ENCODE data around the gene CACNA1C. TPM values are rescaled to one million over a fixed set of nuclear protein-coding genes. Genes with fewer than 3 reads are reported as not detected.

Gene CACNA1C
- total RNA-seq, 1 donor from 2014 or later, result 15.6 TPM

DNA sequence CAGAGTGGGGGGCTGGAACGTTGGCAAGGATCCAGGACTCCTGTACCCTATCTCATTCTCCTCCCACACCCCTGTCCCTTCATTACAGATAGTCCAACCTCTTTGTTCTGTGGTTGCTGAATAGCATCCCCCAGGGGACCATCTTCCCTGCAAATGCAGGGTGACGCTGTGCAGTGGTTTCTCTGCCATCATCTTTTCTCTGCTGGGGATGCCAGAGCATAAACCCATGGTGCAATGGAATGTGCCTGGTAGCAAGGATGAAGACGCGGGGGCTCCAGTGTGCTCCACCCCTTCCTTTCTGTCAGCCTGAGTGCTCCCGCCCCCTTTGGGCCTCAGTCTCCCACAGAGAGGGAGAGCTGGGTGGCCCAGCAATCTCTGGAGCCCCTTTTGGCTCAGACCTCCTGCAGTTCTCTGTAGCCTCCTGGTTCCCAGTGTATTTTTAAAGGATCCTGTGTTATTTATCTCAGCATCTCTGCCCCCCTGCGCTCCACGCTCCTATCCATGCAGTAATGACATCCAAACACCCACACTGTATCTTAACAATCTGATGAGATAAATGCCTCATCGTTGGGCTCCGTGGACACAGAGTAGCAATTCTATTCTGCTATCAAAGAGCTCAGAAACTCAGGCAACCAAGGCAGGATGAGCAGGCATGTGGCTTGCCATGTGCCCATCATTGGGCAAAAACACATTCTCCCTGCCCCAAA lies 212.8 kb downstream of the CACNA1C start:
- ATAC-seq, result no peak
- H3K36me3 ChIP-seq, result no peaks in the 10 kb centered on the region
- peaks cover 21% of the 10 kb centered on the region for H3K4me1 ChIP-seq
- no peaks in the 10 kb centered on the region for H3K9me3 ChIP-seq
- intact Hi-C loops (cut with DNase I), result no loop called here
- H3K27me3 ChIP-seq, result no peaks in the 10 kb centered on the region
- H3K27ac ChIP-seq, result no peak overlapping the region
- no peak overlapping the region for H3K4me3 ChIP-seq
- TF ChIP-seq, protein P1, sequence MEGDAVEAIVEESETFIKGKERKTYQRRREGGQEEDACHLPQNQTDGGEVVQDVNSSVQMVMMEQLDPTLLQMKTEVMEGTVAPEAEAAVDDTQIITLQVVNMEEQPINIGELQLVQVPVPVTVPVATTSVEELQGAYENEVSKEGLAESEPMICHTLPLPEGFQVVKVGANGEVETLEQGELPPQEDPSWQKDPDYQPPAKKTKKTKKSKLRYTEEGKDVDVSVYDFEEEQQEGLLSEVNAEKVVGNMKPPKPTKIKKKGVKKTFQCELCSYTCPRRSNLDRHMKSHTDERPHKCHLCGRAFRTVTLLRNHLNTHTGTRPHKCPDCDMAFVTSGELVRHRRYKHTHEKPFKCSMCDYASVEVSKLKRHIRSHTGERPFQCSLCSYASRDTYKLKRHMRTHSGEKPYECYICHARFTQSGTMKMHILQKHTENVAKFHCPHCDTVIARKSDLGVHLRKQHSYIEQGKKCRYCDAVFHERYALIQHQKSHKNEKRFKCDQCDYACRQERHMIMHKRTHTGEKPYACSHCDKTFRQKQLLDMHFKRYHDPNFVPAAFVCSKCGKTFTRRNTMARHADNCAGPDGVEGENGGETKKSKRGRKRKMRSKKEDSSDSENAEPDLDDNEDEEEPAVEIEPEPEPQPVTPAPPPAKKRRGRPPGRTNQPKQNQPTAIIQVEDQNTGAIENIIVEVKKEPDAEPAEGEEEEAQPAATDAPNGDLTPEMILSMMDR (IDR thresholded peaks at IDR 0.05), result no peak
- no peak for DNase-seq

DNA sequence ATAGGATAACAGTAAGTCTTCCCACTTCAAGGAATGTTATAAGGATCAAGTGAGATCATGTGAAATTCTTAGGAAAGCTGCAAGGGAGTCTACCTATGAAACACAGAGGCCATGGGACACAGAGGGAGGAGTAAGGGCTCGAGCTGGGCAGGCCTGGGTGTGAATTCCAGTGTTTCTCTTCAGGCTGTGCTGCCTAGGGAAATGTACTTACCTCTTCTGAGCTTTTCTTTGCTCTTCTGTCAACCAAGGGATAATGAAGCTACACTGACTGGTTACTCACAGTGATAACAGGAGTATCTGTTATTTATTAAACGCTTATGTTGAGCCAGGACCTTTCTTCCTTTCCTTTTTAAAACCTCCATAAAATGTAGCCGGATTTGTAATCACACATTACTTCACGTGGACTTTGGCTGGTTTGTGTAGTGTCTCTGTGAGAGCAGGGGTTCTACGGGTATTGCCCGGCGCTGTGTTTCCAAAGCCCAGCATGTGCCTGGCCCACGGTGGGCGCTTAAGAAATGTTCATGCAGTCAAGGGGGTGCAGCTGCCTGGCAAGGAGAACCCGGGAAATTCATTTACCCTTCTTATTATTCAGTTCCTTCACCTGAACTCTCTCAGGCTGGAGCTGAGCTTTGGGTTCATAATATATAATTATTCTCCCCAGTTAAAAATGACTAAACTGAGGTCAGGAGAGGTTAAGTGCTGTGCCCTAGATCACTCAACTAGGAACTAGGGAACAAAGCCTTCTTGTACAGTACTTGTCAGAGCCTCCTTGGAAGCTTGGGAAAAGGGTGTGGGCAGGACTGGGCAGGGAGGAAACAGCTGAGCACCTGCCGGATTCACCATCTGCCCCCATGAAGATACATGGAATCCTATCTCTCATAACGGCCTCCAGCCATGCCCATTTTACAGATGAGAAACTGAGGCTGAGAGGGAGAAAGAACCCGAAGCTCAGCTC lies 214.2 kb downstream of the CACNA1C start:
- no peaks in the 10 kb centered on the region for H3K36me3 ChIP-seq
- no peak for DNase-seq
- H3K4me1 ChIP-seq, result peaks cover 21% of the 10 kb centered on the region
- ATAC-seq, result no peak
- TF ChIP-seq, protein P1 (IDR thresholded peaks at IDR 0.05), result no peak
- H3K27ac ChIP-seq, result no peak overlapping the region
- H3K9me3 ChIP-seq, result no peaks in the 10 kb centered on the region
- intact Hi-C loops (cut with DNase I), result no loop called here
- H3K27me3 ChIP-seq, result no peaks in the 10 kb centered on the region
- H3K4me3 ChIP-seq, result no peak overlapping the region

DNA sequence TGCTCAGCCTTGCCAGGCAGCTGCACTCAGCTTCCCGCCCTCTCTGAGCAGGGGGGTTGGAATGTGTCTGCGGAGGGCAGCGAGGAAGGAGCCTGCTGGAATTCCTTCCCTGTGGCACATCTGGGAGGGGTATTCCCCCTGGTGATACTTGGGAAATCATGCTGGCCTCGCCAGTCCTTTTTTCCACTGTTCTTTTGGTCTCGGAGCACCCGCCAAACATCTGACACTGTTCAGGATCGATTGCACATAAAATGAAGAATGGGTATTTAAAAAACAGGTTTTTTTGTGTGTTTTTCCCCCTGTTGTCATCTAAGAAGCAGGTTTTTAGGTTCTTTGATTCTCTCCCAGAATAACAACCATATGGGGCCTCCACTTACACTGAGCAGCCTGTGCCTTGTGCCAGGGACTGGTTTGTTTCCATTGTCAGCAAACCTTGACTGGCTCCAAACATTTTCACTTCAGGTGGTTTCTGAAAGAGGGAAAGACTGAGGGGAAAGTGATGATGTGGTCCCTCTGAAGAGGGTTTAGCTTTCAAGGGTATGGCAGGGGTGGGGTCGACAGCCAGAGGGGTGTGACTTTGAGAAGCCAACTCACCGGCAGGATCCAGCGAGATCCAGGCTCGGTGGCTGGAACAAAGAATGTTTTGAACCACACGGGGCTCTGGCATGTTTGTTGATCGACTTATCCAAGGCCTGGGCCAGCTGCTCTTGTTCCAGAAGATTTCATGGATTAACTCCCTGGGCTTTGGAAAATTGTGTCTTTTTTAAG lies 215.1 kb downstream of the CACNA1C start:
- H3K27me3 ChIP-seq, result no peaks in the 10 kb centered on the region
- H3K36me3 ChIP-seq, result no peaks in the 10 kb centered on the region
- DNase-seq (no peak), ATAC-seq (no peak)
- H3K27ac ChIP-seq, result no peak overlapping the region
- no peak overlapping the region for H3K4me3 ChIP-seq
- no peaks in the 10 kb centered on the region for H3K9me3 ChIP-seq
- H3K4me1 ChIP-seq, result peaks cover 21% of the 10 kb centered on the region
- TF ChIP-seq, protein P1 (IDR thresholded peaks at IDR 0.05), result no peak
- intact Hi-C loops (cut with DNase I), result no loop called here

DNA sequence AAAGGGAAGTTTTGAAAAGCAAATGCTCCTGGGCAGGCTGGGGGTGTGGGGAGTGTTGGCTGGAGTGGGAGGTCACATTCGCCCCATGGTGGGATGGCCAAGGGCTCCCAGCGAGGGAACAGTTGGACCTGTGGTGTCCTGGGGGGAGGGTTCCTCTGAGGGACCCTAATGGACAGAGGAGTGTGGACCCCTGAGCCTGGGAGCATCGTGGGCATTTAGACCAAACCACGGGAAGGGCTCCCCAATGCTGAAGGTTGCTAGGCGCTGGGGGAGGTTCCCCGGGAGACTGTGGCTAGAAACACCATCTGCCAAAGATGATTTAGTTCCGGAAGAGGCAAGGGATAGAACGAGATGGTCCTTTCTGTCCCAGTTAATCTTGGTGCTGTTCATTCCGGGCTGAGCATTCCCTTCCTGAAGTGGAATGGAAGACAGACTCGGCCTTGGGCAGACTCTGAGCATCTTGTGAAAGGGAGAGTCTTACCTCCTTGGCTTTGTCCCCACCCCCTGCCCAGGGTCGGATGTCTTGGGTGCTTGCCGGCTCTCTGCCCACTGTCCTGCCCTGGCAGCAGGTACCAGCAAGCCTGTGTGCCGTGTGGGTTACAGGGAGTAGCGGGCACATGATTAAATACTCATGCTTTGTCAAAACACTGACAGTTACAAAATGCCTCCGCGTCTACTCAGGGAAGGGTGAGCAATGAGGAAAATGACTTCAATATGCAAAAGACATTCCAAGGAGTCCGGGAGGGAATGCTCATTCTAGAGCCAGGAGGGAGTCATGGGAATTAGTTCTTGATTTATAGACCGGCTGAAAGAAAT lies 215.9 kb downstream of the CACNA1C start:
- no peaks in the 10 kb centered on the region for H3K27me3 ChIP-seq
- no peaks in the 10 kb centered on the region for H3K36me3 ChIP-seq
- TF ChIP-seq, protein P1 (IDR thresholded peaks at IDR 0.05), result no peak
- H3K27ac ChIP-seq, result no peak overlapping the region
- intact Hi-C loops (cut with DNase I), result no loop called here
- H3K4me1 ChIP-seq, result peaks cover 21% of the 10 kb centered on the region
- no peak for ATAC-seq
- no peaks in the 10 kb centered on the region for H3K9me3 ChIP-seq
- no peak for DNase-seq
- H3K4me3 ChIP-seq, result no peak overlapping the region

DNA sequence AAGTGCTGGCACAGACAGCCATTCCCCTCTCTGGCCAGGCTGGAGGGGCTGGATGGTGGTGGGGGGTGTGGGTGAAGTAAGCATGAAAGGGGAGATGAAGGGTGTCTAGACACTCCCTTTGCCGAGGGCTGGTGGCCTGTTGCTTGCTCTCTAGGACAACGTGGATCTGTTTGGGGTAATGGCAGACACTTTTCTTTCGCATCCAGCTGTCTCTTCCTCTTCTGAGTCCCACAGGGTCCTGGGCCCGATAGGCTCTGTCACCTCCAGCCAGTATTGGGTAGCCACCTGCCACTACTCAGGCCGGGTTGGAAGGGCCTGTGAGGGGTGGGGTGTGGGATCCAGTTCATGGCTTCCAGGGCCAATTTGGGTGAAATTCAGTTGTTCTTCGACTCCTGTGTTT lies 218.1 kb downstream of the CACNA1C start:
- Histone ChIP-seq H3K27ac (no peak overlapping the region), H3K36me3 (no peaks in the 10 kb centered on the region), H3K4me3 (no peak overlapping the region), H3K4me1 (peaks cover 6% of the 10 kb centered on the region), H3K9me3 (no peaks in the 10 kb centered on the region), H3K27me3 (no peaks in the 10 kb centered on the region)
- TF ChIP-seq, protein P1 (IDR thresholded peaks at IDR 0.05), result no peak
- no peak for DNase-seq
- no peak for ATAC-seq
- intact Hi-C loops (cut with DNase I), result no loop called here

Data from upper lobe of right lung (tissue), 1 donor.